Muscle layer of duodenum (tissue), 2 donors: ENCODE results near the gene SORBS1.

ENCODE experiments used
- H3K27ac ChIP-seq: one replicate; pipeline ENCODE4 v1.7.0; 2013; ENCODE audit warnings: mild to moderate bottlenecking, low read length
- H3K27me3 ChIP-seq: one replicate; pipeline ENCODE4 v1.7.0; 2013; ENCODE audit warnings: low read depth, mild to moderate bottlenecking, control low read depth, low read length
- H3K36me3 ChIP-seq, 2 donors: one replicate each; pipeline ENCODE4 v1.7.0; 2013; ENCODE audit warnings: low read length in 2 of 2, control low read depth in 1 of 2, mild to moderate bottlenecking in 1 of 2; ENCODE audit not compliant: insufficient read depth in 2 of 2, control insufficient read depth in 1 of 2
- H3K4me1 ChIP-seq, 2 donors: one replicate each; pipeline ENCODE4 v1.7.0; 2013; ENCODE audit warnings: low read length in 2 of 2, mild to moderate bottlenecking in 2 of 2, control low read depth in 1 of 2, moderate library complexity in 1 of 2; ENCODE audit not compliant: insufficient read depth in 2 of 2, control insufficient read depth in 1 of 2
- H3K4me3 ChIP-seq, 2 donors: one replicate each; pipeline ENCODE4 v1.7.0; 2013; ENCODE audit warnings: low read length in 2 of 2, low read depth in 1 of 2, mild to moderate bottlenecking in 1 of 2
- H3K9me3 ChIP-seq, 2 donors: one replicate each; pipeline ENCODE4 v1.7.0; 2013; ENCODE audit warnings: low read length in 2 of 2, control low read depth in 1 of 2, mild to moderate bottlenecking in 1 of 2; ENCODE audit not compliant: control insufficient read depth in 1 of 2
- donor health status: healthy.

Gene SORBS1

GRCh38 chr10:95537542-95537927 is 23.6 kb downstream of the SORBS1 start:
- Histone ChIP-seq H3K27me3 (no peaks in the 10 kb centered on the region), H3K4me1 (peaks cover 5 to 50% of the 10 kb centered on the region in 2 donors), H3K27ac (peak overlapping the region; percentile 89), H3K4me3 (no peak overlapping the region), H3K36me3 (no peaks in the 10 kb centered on the region), H3K9me3 (no peaks in the 10 kb centered on the region)

GRCh38 chr10:95536894-95537541 is 24.2 kb downstream of the SORBS1 start:
- Histone ChIP-seq H3K9me3 (no peaks in the 10 kb centered on the region), H3K36me3 (no peaks in the 10 kb centered on the region), H3K4me3 (peak overlapping the region in 1 of 2 donors; percentile 37), H3K27me3 (no peaks in the 10 kb centered on the region), H3K27ac (peak overlapping the region; percentile 89), H3K4me1 (peaks cover 5 to 50% of the 10 kb centered on the region in 2 donors)

- H3K27me3 ChIP-seq = no peaks in the 10 kb centered on the region
- H3K27ac ChIP-seq = peak overlapping the region; percentile 89
- no peaks in the 10 kb centered on the region for H3K36me3 ChIP-seq
- no peak overlapping the region for H3K4me3 ChIP-seq
- H3K9me3 ChIP-seq = no peaks in the 10 kb centered on the region
- H3K4me1 ChIP-seq = peaks cover 5 to 47% of the 10 kb centered on the region in 2 donors
These were observed 25.2 kb downstream of the SORBS1 start for GRCh38 chr10:95536017-95536416.

GRCh38 chr10:95535526-95535925 is 25.6 kb downstream of the SORBS1 start:
- H3K9me3 ChIP-seq = no peaks in the 10 kb centered on the region
- H3K36me3 ChIP-seq = no peaks in the 10 kb centered on the region
- no peak overlapping the region for H3K4me3 ChIP-seq
- peaks cover 5 to 49% of the 10 kb centered on the region in 2 donors for H3K4me1 ChIP-seq
- H3K27me3 ChIP-seq = no peaks in the 10 kb centered on the region
- H3K27ac ChIP-seq = peak overlapping the region; percentile 79

GRCh38 chr10:95533590-95533989 is 27.6 kb downstream of the SORBS1 start:
- no peaks in the 10 kb centered on the region for H3K27me3 ChIP-seq
- no peaks in the 10 kb centered on the region for H3K9me3 ChIP-seq
- H3K36me3 ChIP-seq = no peaks in the 10 kb centered on the region
- H3K4me1 ChIP-seq = peaks cover 12 to 48% of the 10 kb centered on the region in 2 donors
- no peak overlapping the region for H3K4me3 ChIP-seq
- peak overlapping the region; percentile 54 for H3K27ac ChIP-seq

- H3K4me1 ChIP-seq = peaks cover 12 to 53% of the 10 kb centered on the region in 2 donors
- peak overlapping the region in 1 of 2 donors; percentile 19 for H3K4me3 ChIP-seq
- H3K36me3 ChIP-seq = no peaks in the 10 kb centered on the region
- H3K27me3 ChIP-seq = no peaks in the 10 kb centered on the region
- no peaks in the 10 kb centered on the region for H3K9me3 ChIP-seq
- peak overlapping the region; percentile 81 for H3K27ac ChIP-seq
These were observed 28.6 kb downstream of the SORBS1 start for GRCh38 chr10:95532536-95532935.

GRCh38 chr10:95531994-95532399 is 29.2 kb downstream of the SORBS1 start:
- H3K4me3 ChIP-seq = peak overlapping the region in 1 of 2 donors; percentile 19
- no peaks in the 10 kb centered on the region for H3K27me3 ChIP-seq
- H3K27ac ChIP-seq = peak overlapping the region; percentile 81
- H3K36me3 ChIP-seq = no peaks in the 10 kb centered on the region
- H3K9me3 ChIP-seq = no peaks in the 10 kb centered on the region
- peaks cover 12 to 54% of the 10 kb centered on the region in 2 donors for H3K4me1 ChIP-seq

GRCh38 chr10:95531058-95531809 is 29.9 kb downstream of the SORBS1 start:
- Histone ChIP-seq H3K4me1 (peaks cover 15 to 57% of the 10 kb centered on the region in 2 donors), H3K4me3 (no peak overlapping the region), H3K27ac (peak overlapping the region; percentile 81), H3K36me3 (no peaks in the 10 kb centered on the region), H3K27me3 (no peaks in the 10 kb centered on the region), H3K9me3 (no peaks in the 10 kb centered on the region)

GRCh38 chr10:95530561-95530960 is 30.6 kb downstream of the SORBS1 start:
- Histone ChIP-seq H3K9me3 (no peaks in the 10 kb centered on the region), H3K4me3 (no peak overlapping the region), H3K27me3 (no peaks in the 10 kb centered on the region), H3K27ac (peak overlapping the region; percentile 81), H3K36me3 (no peaks in the 10 kb centered on the region), H3K4me1 (peaks cover 17 to 62% of the 10 kb centered on the region in 2 donors)

GRCh38 chr10:95530029-95530428 is 31.1 kb downstream of the SORBS1 start:
- Histone ChIP-seq H3K9me3 (no peaks in the 10 kb centered on the region), H3K4me3 (no peak overlapping the region), H3K36me3 (no peaks in the 10 kb centered on the region), H3K27me3 (no peaks in the 10 kb centered on the region), H3K4me1 (peaks cover 17 to 67% of the 10 kb centered on the region in 2 donors), H3K27ac (peak overlapping the region; percentile 81)

- peak overlapping the region; percentile 22 for H3K27ac ChIP-seq
- H3K36me3 ChIP-seq = no peaks in the 10 kb centered on the region
- H3K9me3 ChIP-seq = no peaks in the 10 kb centered on the region
- no peak overlapping the region for H3K4me3 ChIP-seq
- H3K4me1 ChIP-seq = peaks cover 17 to 57% of the 10 kb centered on the region in 2 donors
- no peaks in the 10 kb centered on the region for H3K27me3 ChIP-seq
These were observed 35.1 kb downstream of the SORBS1 start for GRCh38 chr10:95526044-95526443.
